ENCODE measurements around the gene PHYKPL.

PHYKPL gene

DNA sequence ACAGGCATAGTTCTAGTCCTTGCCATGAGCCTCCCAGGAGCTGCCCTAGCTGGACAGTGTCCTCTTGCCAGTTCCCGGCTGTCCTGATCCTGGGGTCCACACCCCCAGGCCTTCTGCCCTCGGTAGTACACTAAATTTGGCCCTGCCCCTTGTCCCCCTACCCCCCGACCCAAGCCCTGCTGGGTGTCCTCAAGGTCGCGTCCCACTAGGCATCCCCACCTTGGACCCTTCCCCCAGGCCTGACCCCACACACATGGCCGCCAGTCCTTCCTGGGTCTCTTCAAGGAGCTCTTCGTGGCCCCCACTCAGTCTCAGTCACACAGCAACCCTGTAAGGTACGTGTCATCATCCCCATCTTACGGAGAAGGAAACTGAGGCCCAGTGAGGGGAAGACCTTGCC, 40.0 kb upstream of the PHYKPL start:
- no peak for DNase-seq (ENCODE audit: low read depth)
- TF ChIP-seq CTCF (conservative IDR thresholded peaks at IDR 0.05; ENCODE audit: control insufficient read depth, insufficient read depth, low read depth, low read length) = no peak
- H3K4me3 ChIP-seq (ENCODE audit: control insufficient read depth, low read depth, low read length) = no peak overlapping the region

DNA sequence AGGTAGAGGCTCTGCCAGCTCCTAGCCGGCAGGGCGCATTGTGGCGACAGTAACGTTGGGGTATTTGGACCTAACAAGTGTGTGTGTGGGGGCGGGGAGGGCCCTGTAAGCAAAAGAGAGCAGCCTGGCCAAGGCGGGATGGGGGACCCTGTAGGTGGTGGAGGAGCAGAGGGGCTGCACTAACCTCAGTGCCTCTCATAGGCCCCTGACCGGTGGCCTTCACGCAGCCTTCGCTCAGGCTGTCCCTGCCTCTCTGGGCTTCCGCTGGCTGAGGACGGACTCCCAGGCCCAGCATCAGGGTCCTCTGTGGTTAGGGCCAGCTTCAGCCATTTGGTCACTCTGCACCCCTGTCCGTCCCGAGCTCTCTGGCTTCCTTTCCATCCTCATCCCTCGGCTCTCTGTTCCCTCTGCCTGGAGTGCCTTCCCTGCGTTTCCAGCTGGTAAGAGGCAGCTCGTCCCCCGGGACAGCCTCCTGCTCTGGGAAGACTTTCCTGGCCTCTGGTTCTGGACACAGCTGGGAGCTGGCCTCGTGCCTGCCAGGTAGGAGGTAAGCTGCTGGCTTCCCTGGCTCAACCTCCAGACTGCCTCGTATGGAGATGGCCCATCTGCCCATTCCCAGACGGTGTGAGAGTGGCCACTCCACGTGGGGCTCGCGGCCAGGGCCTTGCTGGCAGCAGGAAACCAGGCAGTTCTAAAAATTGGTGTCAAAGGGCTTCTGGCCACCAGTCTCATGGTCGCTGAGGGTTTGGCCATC, 39.3 kb upstream of the PHYKPL start:
- no peak for DNase-seq (ENCODE audit: low read depth)
- no peak for TF ChIP-seq CTCF (conservative IDR thresholded peaks at IDR 0.05; ENCODE audit: control insufficient read depth, insufficient read depth, low read depth, low read length)
- H3K4me3 ChIP-seq (ENCODE audit: control insufficient read depth, low read depth, low read length) = no peak overlapping the region

- DNase-seq (ENCODE audit: low read depth) = no peak
- TF ChIP-seq CTCF (conservative IDR thresholded peaks at IDR 0.05; ENCODE audit: control insufficient read depth, insufficient read depth, low read depth, low read length) = no peak
- no peak overlapping the region for H3K4me3 ChIP-seq (ENCODE audit: control insufficient read depth, low read depth, low read length)
Measured at GRCh38 chr5:178271231-178271630, 38.6 kb upstream of the PHYKPL start.

DNA sequence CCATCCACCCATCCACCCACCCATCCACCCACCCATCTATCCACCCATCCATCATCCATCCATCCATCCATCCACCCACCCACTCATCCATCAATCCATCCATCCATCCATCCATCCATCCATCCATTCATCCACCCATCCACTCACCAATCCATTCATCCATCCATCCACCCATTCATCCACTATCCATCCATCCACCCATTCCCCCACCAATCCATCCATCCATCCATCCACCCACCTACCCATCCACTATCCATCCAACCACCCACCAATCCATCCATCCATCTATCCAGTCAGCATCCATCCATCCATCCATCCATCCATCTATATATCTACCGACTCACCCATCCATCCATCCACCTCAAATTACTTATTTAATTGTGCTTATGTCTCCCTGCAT, 36.9 kb upstream of the PHYKPL start:
- no peak for TF ChIP-seq CTCF (conservative IDR thresholded peaks at IDR 0.05; ENCODE audit: control insufficient read depth, insufficient read depth, low read depth, low read length)
- no peak overlapping the region for H3K4me3 ChIP-seq (ENCODE audit: control insufficient read depth, low read depth, low read length)
- DNase-seq (ENCODE audit: low read depth) = no peak

DNA sequence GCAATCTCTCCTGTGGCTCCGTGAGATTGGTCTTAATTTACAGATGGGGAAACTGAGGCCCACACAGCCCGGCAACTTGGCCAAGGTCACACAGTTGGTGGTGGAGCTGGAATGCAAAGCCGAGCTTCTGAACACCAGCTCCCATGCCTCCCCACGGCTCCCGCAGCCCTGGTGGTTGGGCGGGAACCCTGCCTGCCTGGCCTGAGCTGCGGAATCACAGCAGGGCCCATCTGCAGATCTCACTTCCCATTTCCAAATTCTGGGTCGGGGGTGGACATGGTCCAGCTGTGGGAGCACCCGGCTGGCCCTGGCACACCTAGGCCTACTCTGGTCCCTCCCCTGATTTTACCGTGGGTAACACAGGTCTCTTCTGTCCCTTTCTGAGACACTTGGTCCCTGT, 35.3 kb upstream of the PHYKPL start:
- no peak for TF ChIP-seq CTCF (conservative IDR thresholded peaks at IDR 0.05; ENCODE audit: control insufficient read depth, insufficient read depth, low read depth, low read length)
- no peak for DNase-seq (ENCODE audit: low read depth)
- no peak overlapping the region for H3K4me3 ChIP-seq (ENCODE audit: control insufficient read depth, low read depth, low read length)

GRCh38 chr5:178267245-178267644, 34.6 kb upstream of the PHYKPL start:
- no peak for DNase-seq (ENCODE audit: low read depth)
- H3K4me3 ChIP-seq (ENCODE audit: control insufficient read depth, low read depth, low read length) = no peak overlapping the region
- no peak for TF ChIP-seq CTCF (conservative IDR thresholded peaks at IDR 0.05; ENCODE audit: control insufficient read depth, insufficient read depth, low read depth, low read length)

- no peak for DNase-seq (ENCODE audit: low read depth)
- H3K4me3 ChIP-seq (ENCODE audit: control insufficient read depth, low read depth, low read length) = no peak overlapping the region
- TF ChIP-seq CTCF (conservative IDR thresholded peaks at IDR 0.05; ENCODE audit: control insufficient read depth, insufficient read depth, low read depth, low read length) = no peak
Measured at GRCh38 chr5:178266581-178266980, 34.0 kb upstream of the PHYKPL start.

Measured in fibroblast of mammary gland (primary cell).